ENCODE results near the gene WWTR1. TPM values are rescaled to one million over a fixed set of nuclear protein-coding genes. Genes with fewer than 3 reads are reported as not detected.

WWTR1 gene
- total RNA-seq, 2 donors from 2014 or later: 6.8 to 35.8 TPM

- H3K4me1 ChIP-seq: peaks cover 13% of the 10 kb centered on the region
- H3K27me3 ChIP-seq: no peaks in the 10 kb centered on the region
- H3K27ac ChIP-seq: no peak overlapping the region
- no peak overlapping the region for H3K9ac ChIP-seq (ENCODE audit: low read depth in 2 of 2, low read length in 2 of 2)
- no peak for DNase-seq
- H3K4me3 ChIP-seq: no peak overlapping the region
- intact Hi-C loops (cut with DNase I): no loop called here
- H3K36me3 ChIP-seq: no peaks in the 10 kb centered on the region
- no peaks in the 10 kb centered on the region for H3K9me3 ChIP-seq
- no peak for TF ChIP-seq CTCF (IDR thresholded peaks at IDR 0.05)
Measured at GRCh38 chr3:149468504-149469212, 189.2 kb downstream of the WWTR1 start.

Other genes starting within 250 kb of the WWTR1 start
- gene TM4SF4, start 183.3 kb downstream of the WWTR1 start, total RNA-seq: 1 to 10 TPM; 1.1 to 4.5 TPM
- gene COMMD2, start 94.5 kb upstream of the WWTR1 start, total RNA-seq: 10 to 100 TPM; 22.5 to 30.7 TPM
- gene ANKUB1, start 134.5 kb upstream of the WWTR1 start, total RNA-seq: not detected
- gene RNF13, start 155.2 kb upstream of the WWTR1 start, total RNA-seq: 10 to 100 TPM; 41.3 to 49.1 TPM

Data from colonic mucosa (tissue), 4 donors.